BJ (cell line): ENCODE measurements around the gene ATP9A. TPM values are rescaled to one million over a fixed set of nuclear protein-coding genes. Genes with fewer than 3 reads are reported as not detected.

ENCODE experiments used
- CTCF ChIA-PET: fragments of 350-600 bp; formaldehyde crosslinking; extraction: SDS; loops from one replicate; lab custom pipeline; 2021; ENCODE audit warnings: antibody characterized with exemption, inconsistent platforms; lab: Yijun Ruan, JAX
- POLR2A ChIA-PET: fragments of 300-600 bp; sonication (Branson Sonifier 250); formaldehyde crosslinking; extraction: SDS; loops from one replicate; lab custom pipeline; 2021; ENCODE audit warnings: antibody characterized with exemption; lab: Charles Lee
- DNase-seq: peaks from one replicate; pipeline ENCODE4 v3.0.0-alpha.2; 2011; ENCODE audit warnings: low read depth
- H3K27me3 ChIP-seq: 2 replicates; pipeline ENCODE4 v1.6.0; 2011; ENCODE audit warnings: low read length; ENCODE audit not compliant: control insufficient read depth, insufficient read depth
- H3K36me3 ChIP-seq: 2 replicates; pipeline ENCODE4 v1.5.1; 2011; ENCODE audit warnings: low read length; ENCODE audit not compliant: control insufficient read depth, insufficient read depth
- H3K4me3 ChIP-seq: 2 replicates; pipeline ENCODE4 v1.5.1; 2011; ENCODE audit warnings: low read depth, mild to moderate bottlenecking, control low read depth, low read length
- CTCF ChIP-seq: IDR thresholded peaks from 2 replicates; pipeline ENCODE4 v1.5.1; 2011; ENCODE audit warnings: low read depth, mild to moderate bottlenecking, control low read depth, inconsistent platforms, low read length, moderate library complexity; ENCODE audit not compliant: insufficient read depth
- polyA plus RNA-seq: library from polyadenylated mRNA; depleted of rRNA; stranded (reverse); fragments of >200 nt; gene quantifications from 2 replicates; pipeline ENCODE4 v1.2.3, GENCODE V29; 2011

The ATP9A gene
- polyA plus RNA-seq, 1 experiment: 26.0 TPM

- Histone ChIP-seq H3K27me3 (no peaks in the 10 kb centered on the region), H3K36me3 (no peaks in the 10 kb centered on the region), H3K4me3 (no peak overlapping the region)
- no peak for DNase-seq
- ChIA-PET CTCF (no interaction called here), POLR2A (no interaction called here)
- no peak for TF ChIP-seq CTCF
These were observed 43.4 kb upstream of the ATP9A start for GRCh38 chr20:51811514-51812128.

GRCh38 chr20:51811042-51811355 lies 42.8 kb upstream of the ATP9A start:
- no peaks in the 10 kb centered on the region for H3K27me3 ChIP-seq
- no peak for DNase-seq
- ChIA-PET CTCF (no interaction called here), POLR2A (no interaction called here)
- no peak for TF ChIP-seq CTCF
- H3K36me3 ChIP-seq: no peaks in the 10 kb centered on the region
- H3K4me3 ChIP-seq: no peak overlapping the region

- CTCF ChIA-PET: interaction anchor here (2.5 kb wide), 1 partner anchor 10 kb away, joined by 9 read pairs; no protein-coding TSS in a partner anchor
- no peaks in the 10 kb centered on the region for H3K36me3 ChIP-seq
- TF ChIP-seq CTCF: no peak
- no peak for DNase-seq
- H3K4me3 ChIP-seq: no peak overlapping the region
- H3K27me3 ChIP-seq: no peaks in the 10 kb centered on the region
- POLR2A ChIA-PET: interaction anchor here (0.6 kb wide), 1 partner anchor 281 kb away, joined by 5 read pairs; no protein-coding TSS in a partner anchor
These were observed 42.2 kb upstream of the ATP9A start for GRCh38 chr20:51810155-51811041.

- no peak for DNase-seq
These were observed 39.6 kb upstream of the ATP9A start for GRCh38 chr20:51807720-51808250.

More at GRCh38 chr20:51807720-51808250, 39.6 kb upstream of the ATP9A start:
- CTCF ChIA-PET: interaction anchor here (0.9 to 2.5 kb wide), 3 partner anchors 8 to 24 kb away, joined by 3 to 9 read pairs (median 4); no protein-coding TSS in a partner anchor
- POLR2A ChIA-PET: no interaction called here
- no peaks in the 10 kb centered on the region for H3K27me3 ChIP-seq
- TF ChIP-seq CTCF: no peak
- H3K36me3 ChIP-seq: no peaks in the 10 kb centered on the region
- H3K4me3 ChIP-seq: no peak overlapping the region
